Measurements from ENCODE around the gene ARHGDIB. TPM values are rescaled to one million over a fixed set of nuclear protein-coding genes. Genes with fewer than 3 reads are reported as not detected.

ARHGDIB gene
- total and polyA plus RNA-seq, 10 of the 15 experiments (the other 5 are each of a cell fraction or from before 2014, with no cell fraction given): 796 to 2,849 (median 1,346) TPM

- no peak for TF ChIP-seq CTCF (IDR thresholded peaks at IDR 0.05 in 2 of 3, conservative IDR thresholded peaks at IDR 0.05 in 1 of 3; ENCODE audit: control insufficient read depth in 2 of 3, extremely low read depth in 1 of 3, insufficient read depth in 1 of 3, low read depth in 3 of 3, low read length in 3 of 3)
- no peak for TF ChIP-seq HSF1 (IDR thresholded peaks at IDR 0.05; ENCODE audit: low read depth, low read length)
- no peak for TF ChIP-seq HDAC6 (IDR thresholded peaks at IDR 0.05; ENCODE audit: unreplicated experiment)
- no peak for TF ChIP-seq RCOR1 (conservative IDR thresholded peaks at IDR 0.05; ENCODE audit: low read depth, low read length)
- no peak for TF ChIP-seq FOS (IDR thresholded peaks at IDR 0.05; ENCODE audit: borderline replicate concordance, extremely low read depth, insufficient read length)
- no peak for TF ChIP-seq SPI1 (IDR thresholded peaks at IDR 0.05; ENCODE audit: borderline replicate concordance, insufficient read depth, low read depth, low read length)
- no peak for TF ChIP-seq MLLT1 (IDR thresholded peaks at IDR 0.05)
- TF ChIP-seq MYC (IDR thresholded peaks at IDR 0.05; ENCODE audit: insufficient read depth, insufficient read length, insufficient replicate concordance, low read length, severe bottlenecking): no peak
- TF ChIP-seq BRCA1 (IDR thresholded peaks at IDR 0.05; ENCODE audit: low read depth, low read length): no peak
Observed at GRCh38 chr12:15007551-15007950, 46.1 kb upstream of the ARHGDIB start (continued).

Measured in GM12878 (cell line).